ENCODE results near the gene FCGR3B.
"Not testable (repeated sequence)": the region's sequence is repeated elsewhere in the genome, so short reads cannot be mapped to it uniquely, and the experiment has no call there.

FCGR3B gene

GRCh38 chr1:161638251-161638993 is 7.4 kb upstream of the FCGR3B start:
- not testable (repeated sequence) for DNase-seq (ENCODE audit: low spot score)

- DNase-seq (ENCODE audit: low spot score): not testable (repeated sequence)
Measured at GRCh38 chr1:161636976-161637375, 6.0 kb upstream of the FCGR3B start.

GRCh38 chr1:161636189-161636782 is 5.3 kb upstream of the FCGR3B start:
- not testable (repeated sequence) for DNase-seq (ENCODE audit: low spot score)

GRCh38 chr1:161634993-161635392 is 4.0 kb upstream of the FCGR3B start:
- not testable (repeated sequence) for DNase-seq (ENCODE audit: low spot score)

GRCh38 chr1:161630128-161630742 is 741 bp downstream of the FCGR3B start:
- DNase-seq (ENCODE audit: low spot score): not testable (repeated sequence)

GRCh38 chr1:161626445-161627146 is 4.4 kb downstream of the FCGR3B start:
- not testable (repeated sequence) for DNase-seq (ENCODE audit: low spot score)

GRCh38 chr1:161624605-161625004 is 6.4 kb downstream of the FCGR3B start:
- not testable (repeated sequence) for DNase-seq (ENCODE audit: low spot score)

- not testable (repeated sequence) for DNase-seq (ENCODE audit: low spot score)
Measured at GRCh38 chr1:161623401-161624051, 7.5 kb downstream of the FCGR3B start.

GRCh38 chr1:161622054-161622453 is 8.9 kb downstream of the FCGR3B start:
- not testable (repeated sequence) for DNase-seq (ENCODE audit: low spot score)

- peak; percentile 41 for DNase-seq (ENCODE audit: low spot score)
Measured at GRCh38 chr1:161621181-161622000, 9.6 kb downstream of the FCGR3B start.

GRCh38 chr1:161620399-161620798 is 10.6 kb downstream of the FCGR3B start:
- DNase-seq (ENCODE audit: low spot score): not testable (repeated sequence)

- not testable (repeated sequence) for DNase-seq (ENCODE audit: low spot score)
Measured at GRCh38 chr1:161618517-161618916, 12.5 kb downstream of the FCGR3B start.

- DNase-seq (ENCODE audit: low spot score): not testable (repeated sequence)
Measured at GRCh38 chr1:161616417-161616816, 14.6 kb downstream of the FCGR3B start.

- peak; percentile 8 for DNase-seq (ENCODE audit: low spot score)
Measured at GRCh38 chr1:161613142-161613514, 17.8 kb downstream of the FCGR3B start.

- DNase-seq (ENCODE audit: low spot score): peak; percentile 87
Measured at GRCh38 chr1:161612322-161613141, 18.4 kb downstream of the FCGR3B start.

GRCh38 chr1:161611866-161612321 is 19.1 kb downstream of the FCGR3B start:
- DNase-seq (ENCODE audit: low spot score): peak; percentile 30

GRCh38 chr1:161610198-161610597 is 20.8 kb downstream of the FCGR3B start:
- not testable (repeated sequence) for DNase-seq (ENCODE audit: low spot score)

GRCh38 chr1:161606541-161607336 is 24.2 kb downstream of the FCGR3B start:
- not testable (repeated sequence) for DNase-seq (ENCODE audit: low spot score)
